MV-4-11 (cell line): ENCODE results near the gene SYK.

Source experiments
- DNase-seq: peaks from one replicate; lab custom pipeline; 2025; lab: John Stamatoyannopoulos, UW

Gene SYK

GRCh38 chr9:90851444-90851843, 49.8 kb downstream of the SYK start:
- DNase-seq: no peak

DNA sequence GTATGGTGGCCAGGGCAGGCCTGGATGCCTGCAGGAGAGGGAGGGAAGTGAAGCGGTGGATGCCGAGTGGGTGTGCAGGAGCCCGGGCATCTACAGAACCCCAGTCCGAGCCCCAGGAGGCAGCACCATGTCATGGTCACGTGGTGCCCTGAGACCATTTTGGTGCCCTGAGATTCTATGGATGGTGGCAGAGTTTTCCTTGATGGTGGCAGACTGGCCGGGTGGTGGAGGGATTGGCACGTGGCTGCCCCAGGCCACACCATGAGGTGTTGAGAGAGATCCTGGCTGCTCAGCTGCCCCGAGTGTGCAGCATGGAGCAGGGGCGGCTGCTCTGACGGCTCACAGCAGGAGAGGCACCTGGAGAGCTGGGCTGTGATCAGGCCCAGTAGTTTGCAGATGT, 52.3 kb downstream of the SYK start:
- no peak for DNase-seq

DNA sequence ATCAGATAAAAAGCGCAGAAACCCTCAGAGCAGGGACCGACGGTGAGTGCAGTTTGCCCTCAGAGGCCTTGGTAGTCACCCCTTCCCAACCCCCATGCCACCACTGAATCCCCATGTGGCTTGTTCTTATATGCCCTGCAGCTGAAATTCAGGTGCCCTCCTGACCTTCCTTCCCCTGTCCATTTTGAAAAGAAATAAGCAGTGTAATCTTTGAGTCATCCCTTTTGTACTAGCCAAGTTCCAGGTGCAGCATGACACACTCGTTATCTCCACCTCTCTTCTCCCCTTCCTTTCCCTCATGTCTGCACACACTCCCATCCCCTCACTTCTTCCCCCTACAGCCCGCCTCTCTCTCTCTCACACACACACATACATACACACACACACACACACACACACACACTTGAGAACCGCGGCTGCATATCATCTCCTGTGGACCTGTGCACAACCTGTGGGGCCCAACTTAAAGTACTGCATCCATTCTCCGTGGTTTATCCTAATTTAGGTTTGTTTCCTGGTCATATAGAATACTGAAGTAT, 53.1 kb downstream of the SYK start:
- no peak for DNase-seq

DNA sequence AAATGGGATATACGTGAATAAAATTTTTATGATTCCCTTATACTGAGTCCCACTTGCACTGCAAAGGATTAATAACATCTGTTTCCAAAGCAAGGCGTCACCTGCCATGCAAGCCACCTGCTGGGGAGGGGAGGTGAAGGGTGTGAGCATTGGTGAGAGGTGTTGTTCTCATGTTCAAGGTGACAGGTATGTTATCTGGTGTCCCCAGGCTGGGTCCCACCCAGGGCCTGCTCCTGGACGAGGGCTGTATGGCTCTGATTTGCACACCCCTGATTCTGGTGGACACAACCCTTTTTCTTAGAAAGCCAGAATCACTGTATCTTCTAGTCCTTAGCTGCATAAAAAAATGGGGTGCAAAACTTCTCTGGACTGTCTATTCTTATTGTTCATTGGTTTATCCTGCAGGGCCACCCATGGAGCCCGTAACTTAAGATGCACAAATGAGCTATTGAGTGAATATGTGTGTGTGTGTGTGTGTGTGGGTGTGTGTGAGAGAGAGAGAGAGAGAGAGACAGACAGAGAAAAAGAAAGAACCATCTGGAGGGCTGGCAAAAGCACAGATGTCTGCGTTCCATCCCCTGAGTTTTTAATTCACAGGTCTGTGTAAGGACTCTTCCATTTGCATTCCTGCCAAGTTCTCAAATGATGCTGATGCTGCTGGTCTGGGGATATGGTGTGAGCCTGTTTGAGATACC, 53.7 kb downstream of the SYK start:
- DNase-seq: no peak

DNA sequence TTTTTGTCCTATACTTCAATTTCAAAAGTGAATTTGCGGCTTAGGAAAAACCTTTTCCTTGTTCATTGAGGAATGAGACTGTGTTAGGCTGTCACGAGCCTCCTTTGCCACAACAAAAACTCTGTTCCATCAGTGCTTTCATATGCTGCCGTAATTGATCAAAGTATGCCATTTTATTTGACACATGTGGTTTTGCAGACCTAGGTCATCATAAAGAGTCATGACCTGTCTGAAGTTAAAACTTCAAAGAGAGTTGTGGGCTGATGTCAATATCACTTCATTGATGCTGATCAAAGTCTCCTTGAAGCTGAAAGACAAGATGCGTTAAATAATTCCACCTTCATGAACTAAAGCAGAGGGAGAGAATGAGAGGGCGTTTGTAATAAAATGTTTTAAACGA, 55.5 kb downstream of the SYK start:
- DNase-seq: no peak

GRCh38 chr9:90857855-90858254, 56.2 kb downstream of the SYK start:
- DNase-seq: no peak

DNA sequence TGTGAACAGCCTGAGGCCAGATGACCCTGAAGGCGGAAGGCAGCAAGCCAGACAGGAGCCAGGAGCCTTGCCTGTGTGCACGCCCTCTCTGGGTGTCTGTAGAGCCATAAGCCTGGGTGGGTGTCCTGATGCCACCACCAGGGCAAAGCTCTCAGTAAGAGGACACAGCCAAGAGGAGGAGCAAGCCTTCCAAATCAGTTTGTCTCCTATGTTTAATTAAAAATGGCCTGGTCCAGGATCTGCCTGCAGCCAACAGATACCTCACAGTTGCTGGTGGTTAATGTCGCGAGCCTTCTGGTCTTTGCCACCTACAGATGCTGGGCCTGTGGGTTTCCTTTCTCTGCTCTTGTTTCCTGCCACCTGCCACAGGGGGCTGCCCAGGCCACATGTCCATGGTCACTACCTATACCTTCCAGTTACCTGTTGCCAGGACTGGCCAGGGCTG, 56.9 kb downstream of the SYK start:
- no peak for DNase-seq

GRCh38 chr9:90860382-90860781, 58.8 kb downstream of the SYK start:
- DNase-seq: no peak

GRCh38 chr9:90860826-90861225, 59.2 kb downstream of the SYK start:
- peak; percentile 98 for DNase-seq

- no peak for DNase-seq
These were observed 59.8 kb downstream of the SYK start for GRCh38 chr9:90861380-90861779.

DNA sequence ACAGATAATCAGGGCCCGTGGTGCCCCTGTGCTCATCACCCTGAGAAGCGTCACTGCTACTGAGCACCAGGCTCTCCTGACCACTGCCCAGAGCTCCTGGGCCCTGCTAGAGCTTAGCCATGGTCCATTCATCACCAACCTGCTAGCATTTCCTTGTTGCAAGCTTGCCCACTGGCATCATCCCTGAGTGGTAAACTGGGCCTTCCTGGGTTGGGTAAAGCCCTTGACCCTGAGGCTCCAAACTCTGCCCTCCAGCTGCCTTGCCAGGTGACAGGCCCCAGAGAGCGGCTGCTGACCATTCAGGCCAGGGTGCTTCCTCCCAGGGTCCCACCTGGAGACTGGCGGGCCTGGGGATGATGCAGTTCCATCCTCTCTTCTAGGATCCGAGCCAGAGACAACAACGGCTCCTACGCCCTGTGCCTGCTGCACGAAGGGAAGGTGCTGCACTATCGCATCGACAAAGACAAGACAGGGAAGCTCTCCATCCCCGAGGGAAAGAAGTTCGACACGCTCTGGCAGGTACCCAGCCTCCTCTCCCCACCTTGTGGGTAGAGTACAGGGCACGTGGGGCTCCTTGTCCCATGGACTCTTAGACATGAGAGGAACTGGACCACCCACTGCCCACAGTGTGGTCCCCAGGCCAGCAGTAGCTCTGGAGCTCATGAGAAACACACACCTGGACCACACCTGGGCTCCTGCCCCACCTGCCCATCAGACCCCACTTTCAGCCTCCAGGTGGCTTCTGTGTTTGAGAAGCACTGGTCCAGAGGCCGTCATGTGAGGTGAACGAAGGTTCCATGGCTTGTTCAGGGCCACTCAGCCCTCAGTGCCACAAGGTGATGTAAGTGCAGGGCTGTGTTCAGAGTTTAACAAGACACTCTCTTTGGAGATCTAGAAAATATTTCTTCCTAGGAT, 60.5 kb downstream of the SYK start:
- no peak for DNase-seq

DNA sequence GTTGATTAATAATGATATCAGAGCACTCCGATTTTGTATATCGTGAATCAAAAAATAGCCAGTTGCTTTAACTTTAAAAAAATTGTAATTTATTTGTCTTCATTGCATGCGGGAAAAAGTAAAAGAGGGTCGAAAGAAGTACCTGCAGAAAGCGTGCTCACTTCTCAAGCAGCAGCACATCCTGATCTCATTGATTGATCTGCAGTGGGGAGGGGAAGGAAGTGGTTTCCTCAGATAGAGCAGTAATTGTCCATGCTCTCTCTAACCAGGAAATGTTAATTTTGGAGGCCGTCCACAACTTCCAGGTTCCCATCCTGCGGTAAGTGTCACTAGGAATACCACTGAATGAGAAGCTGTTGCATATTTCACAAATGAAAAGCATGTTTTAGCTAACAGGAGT, 63.2 kb downstream of the SYK start:
- DNase-seq: no peak

GRCh38 chr9:90867101-90867500, 65.5 kb downstream of the SYK start:
- no peak for DNase-seq

GRCh38 chr9:90868555-90868954, 66.9 kb downstream of the SYK start:
- DNase-seq: no peak

DNA sequence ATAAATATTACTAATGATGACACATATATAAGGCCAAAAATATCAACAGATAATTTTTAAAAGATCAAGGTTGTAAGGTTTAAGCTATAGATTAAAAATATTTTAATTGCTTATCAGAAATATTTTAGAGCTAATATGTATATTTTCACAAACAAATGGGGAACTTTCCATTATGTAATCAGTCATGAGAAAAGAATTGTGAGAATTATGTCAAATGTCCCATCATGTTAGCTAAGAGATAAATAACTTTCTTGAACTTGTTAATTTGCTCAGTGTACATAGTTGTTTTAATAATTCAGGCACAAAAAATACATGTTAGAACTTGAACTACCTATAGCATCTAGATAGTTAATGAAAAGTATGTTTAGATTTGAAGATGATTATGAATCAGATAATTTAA, 67.7 kb downstream of the SYK start:
- no peak for DNase-seq

GRCh38 chr9:90870621-90871326, 69.2 kb downstream of the SYK start:
- peak; percentile 39 for DNase-seq

- no peak for DNase-seq
These were observed 69.8 kb downstream of the SYK start for GRCh38 chr9:90871327-90871935.

DNA sequence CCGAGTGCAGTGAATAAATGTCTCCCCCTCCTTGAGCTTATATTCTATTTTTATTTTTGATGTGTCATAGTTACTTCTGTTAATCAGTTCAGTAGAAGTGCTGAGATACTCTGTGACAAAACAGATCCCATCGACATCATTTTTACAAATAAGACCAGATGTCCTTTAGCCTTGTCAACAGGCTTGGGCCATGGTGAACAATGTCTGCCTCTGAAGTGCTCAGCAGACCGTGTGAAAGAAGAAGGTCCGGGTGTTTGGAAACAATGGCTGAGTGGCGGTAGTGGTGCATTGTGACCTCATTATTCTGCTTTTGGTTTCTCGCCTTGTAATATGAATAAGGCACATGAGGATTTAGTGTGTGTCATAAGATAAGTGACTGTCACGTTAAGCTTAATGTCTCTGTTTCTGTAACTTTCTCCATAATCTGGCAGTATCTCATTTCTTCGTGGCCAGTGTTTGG, 71.2 kb downstream of the SYK start:
- DNase-seq: peak; percentile 51

- DNase-seq: no peak
These were observed 71.8 kb downstream of the SYK start for GRCh38 chr9:90873422-90873821.

GRCh38 chr9:90874194-90874593, 72.6 kb downstream of the SYK start:
- no peak for DNase-seq

GRCh38 chr9:90878562-90878961, 76.9 kb downstream of the SYK start:
- DNase-seq: no peak

GRCh38 chr9:90880066-90880465, 78.4 kb downstream of the SYK start:
- DNase-seq: no peak
